ENCODE results near the gene HAVCR1.

Gene HAVCR1

GRCh38 chr5:156991714-156992113 is 67.2 kb downstream of the HAVCR1 start:
- DNase-seq (ENCODE audit: low read depth in 2 of 2) = no peak

- DNase-seq (ENCODE audit: low read depth in 2 of 2) = no peak
These were observed 74.9 kb downstream of the HAVCR1 start for GRCh38 chr5:156984064-156984463.

- no peak for DNase-seq (ENCODE audit: low read depth in 2 of 2)
These were observed 77.4 kb downstream of the HAVCR1 start for GRCh38 chr5:156981481-156981880.

All from stimulated activated CD4-positive, alpha-beta T cell treated with anti-CD3 and anti-CD28 coated beads, Interleukin-1b, Interleukin-23, amount 100 ng/mL, for 4 hours (primary cell).